Lower lobe of right lung (tissue), 2 donors: ENCODE results near the gene ZNF550. TPM values are rescaled to one million over a fixed set of nuclear protein-coding genes. Genes with fewer than 3 reads are reported as not detected.
"Not testable (repeated sequence)": the region's sequence is repeated elsewhere in the genome, so short reads cannot be mapped to it uniquely, and the experiment has no call there.

ENCODE experiments used
- ATAC-seq, 2 donors: fragments of 200-7000 bp; cut with Tn5 transposase; one replicate each; pipeline ENCODE4 v1.9.1; 2020 to 2022; ENCODE audit warnings: mild to moderate bottlenecking in 2 of 2, moderate library complexity in 2 of 2
- DNase-seq: peaks from one replicate; pipeline ENCODE4 v3.0.0-alpha.2; 2020
- H3K27ac ChIP-seq: fragments of 200-600 bp; one replicate; pipeline ENCODE4 v1.8.0; 2022
- H3K27me3 ChIP-seq: fragments of 200-600 bp; one replicate; pipeline ENCODE4 v1.8.0; 2022; ENCODE audit warnings: low read depth
- H3K36me3 ChIP-seq: fragments of 200-600 bp; one replicate; pipeline ENCODE4 v1.8.0; 2022; ENCODE audit warnings: mild to moderate bottlenecking
- H3K4me1 ChIP-seq: fragments of 200-600 bp; one replicate; pipeline ENCODE4 v1.8.0; 2022
- H3K4me3 ChIP-seq: fragments of 200-600 bp; one replicate; pipeline ENCODE4 v1.8.0; 2022; ENCODE audit warnings: mild to moderate bottlenecking
- H3K9me3 ChIP-seq: fragments of 200-600 bp; one replicate; pipeline ENCODE4 v1.8.0; 2022
- intact Hi-C: fragments of 100-400 bp; cut with DNase I; formaldehyde crosslinking; loops from one replicate; pipeline ENCODE4 v1.11.0; 2022
- total RNA-seq: library from RNA; stranded (reverse); fragmentation: NEBNext Ultra II Directional; extraction: Animal tissue kit (Norgen Biotek cat#: 25700); gene quantifications from one replicate; pipeline ENCODE4 v1.2.1, GENCODE V29; 2021
- donor health status: DM: no; HTN: yes; CAD: no; lungs with severe emphysema.

The ZNF550 gene
- total RNA-seq, 1 donor from 2014 or later, result 8.8 TPM

DNA sequence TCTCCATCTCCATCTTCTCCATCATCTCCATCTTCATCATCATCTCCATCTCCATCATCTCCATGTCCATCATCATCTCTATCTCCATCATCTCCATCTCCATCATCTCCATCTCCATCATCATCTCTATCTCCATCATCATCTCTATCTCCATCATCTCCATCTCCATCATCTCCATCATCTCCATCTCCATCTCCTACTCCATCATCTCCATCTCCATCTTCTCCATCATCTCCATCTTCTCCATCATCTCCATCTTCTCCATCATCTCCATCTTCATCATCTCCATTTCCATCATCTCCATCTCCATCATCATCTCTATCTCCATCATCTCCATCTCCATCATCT lies 60.4 kb downstream of the ZNF550 start:
- ATAC-seq, DNase-seq, H3K27me3 ChIP-seq, H3K4me1 ChIP-seq, H3K4me3 ChIP-seq, intact Hi-C loops, H3K27ac ChIP-seq, H3K36me3 ChIP-seq: not testable (repeated sequence)
- peaks cover 21% of the 10 kb centered on the region for H3K9me3 ChIP-seq

DNA sequence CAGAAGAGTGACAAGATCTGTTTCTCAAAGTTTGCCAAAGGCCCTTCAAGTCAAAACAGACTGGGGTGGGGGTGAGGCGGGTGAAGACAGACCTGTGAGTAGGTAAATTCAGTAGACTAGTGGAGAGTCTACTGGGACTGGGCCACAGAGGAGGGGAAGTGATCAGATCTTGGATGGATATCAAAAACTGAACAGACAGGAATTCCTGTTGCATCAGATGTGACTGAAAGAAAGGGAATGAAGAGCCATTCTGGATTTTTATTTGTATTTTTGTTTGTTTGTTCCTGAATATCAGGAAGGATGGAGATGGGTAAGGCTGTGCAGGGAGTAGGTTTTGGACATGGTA lies 71.4 kb downstream of the ZNF550 start:
- intact Hi-C loops, H3K4me1 ChIP-seq, H3K9me3 ChIP-seq, H3K27me3 ChIP-seq, H3K27ac ChIP-seq, DNase-seq, H3K4me3 ChIP-seq: not testable (repeated sequence)
- peaks cover 28% of the 10 kb centered on the region for H3K36me3 ChIP-seq
- ATAC-seq, result peak; percentile 27 to 44

DNA sequence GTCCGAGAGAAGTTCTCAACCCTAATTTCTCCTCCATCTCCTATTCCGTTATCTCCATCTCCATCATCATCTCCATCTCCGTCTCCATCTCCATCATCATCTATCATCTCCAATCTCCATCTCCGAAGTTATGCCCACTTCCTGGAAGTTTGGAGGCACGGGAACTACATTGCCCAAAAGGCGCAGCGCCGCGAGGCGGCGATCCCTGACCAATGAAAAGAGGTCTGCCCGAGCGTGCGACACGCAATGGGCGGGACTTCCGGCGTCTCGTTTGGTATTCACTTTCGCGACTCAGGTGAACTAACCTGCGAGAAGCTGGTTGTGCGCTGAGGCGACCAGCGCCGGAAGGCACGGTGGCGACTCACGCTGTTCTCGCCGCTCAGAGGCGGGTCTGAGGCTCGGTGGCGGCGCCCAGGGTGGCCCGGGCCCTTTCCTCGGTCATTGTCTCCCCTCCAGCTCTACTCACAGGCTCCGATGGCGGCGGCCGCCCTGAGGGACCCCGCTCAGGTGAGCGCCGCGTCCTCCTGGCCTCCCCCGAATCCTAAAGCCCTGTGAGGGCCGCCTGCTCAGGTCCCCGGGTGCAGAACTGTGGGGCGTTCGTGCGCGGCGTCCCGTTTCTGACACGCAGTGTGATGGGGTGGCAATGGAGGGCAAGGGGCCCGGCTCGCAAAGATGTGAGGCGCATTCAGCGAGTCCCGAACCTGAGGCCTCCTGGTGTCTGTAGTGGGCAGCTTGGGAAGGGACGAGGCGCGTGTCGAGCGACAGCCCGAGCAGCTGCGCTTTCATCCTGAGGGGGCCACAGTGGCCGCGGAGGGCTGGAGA lies 72.0 kb downstream of the ZNF550 start, which contains the start of gene ZNF419:
Gene ZNF419, plus strand, starts transcription at position 274 of the 822 bp plus-strand sequence. Its CDS starts 201 bp downstream, at position 475.
- peak; percentile 95 for DNase-seq
- intact Hi-C loops, H3K9me3 ChIP-seq, H3K4me1 ChIP-seq, H3K27me3 ChIP-seq: not testable (repeated sequence)
- Histone ChIP-seq H3K4me3 (peak within 1 kb of the TSS; percentile 97), H3K27ac (peak within 1 kb of the TSS; percentile 88), H3K36me3 (peaks cover 23% of the 10 kb centered on the region)
- peak; percentile 97 to 99 for ATAC-seq

Other genes starting within 250 kb of the ZNF550 start
- 5.3 TPM for gene ZNF543, start 239.4 kb downstream of the ZNF550 start, total RNA-seq
- gene ZNF304, start 208.6 kb downstream of the ZNF550 start, total RNA-seq, result 7.4 TPM
- 6.9 TPM for gene TRAPPC2B, start 196.3 kb downstream of the ZNF550 start, total RNA-seq
- gene ZNF547, start 196.3 kb downstream of the ZNF550 start, total RNA-seq, result 3.4 TPM
- gene ZNF548, start 170.0 kb downstream of the ZNF550 start, total RNA-seq, result 19.6 TPM
- gene ZNF17, start 148.7 kb downstream of the ZNF550 start, total RNA-seq, result 12.6 TPM
- 6.7 TPM for gene ZNF749, start 124.5 kb downstream of the ZNF550 start, total RNA-seq
- gene VN1R1, start 102.7 kb downstream of the ZNF550 start, total RNA-seq, result 0.71 TPM
- gene ZNF772, start 82.3 kb downstream of the ZNF550 start, total RNA-seq, result 10.0 TPM
- gene ZNF419, start 72.1 kb downstream of the ZNF550 start, total RNA-seq, result 12.9 TPM
- gene ZNF773, start 59.9 kb downstream of the ZNF550 start, total RNA-seq, result 8.4 TPM
- gene ZNF549, start 32.5 kb downstream of the ZNF550 start, total RNA-seq, result 6.0 TPM
- gene ZNF416, start 19.0 kb upstream of the ZNF550 start, total RNA-seq, result 5.4 TPM
- gene ZIK1, start 24.3 kb upstream of the ZNF550 start, total RNA-seq, result 2.9 TPM
- gene ZNF530, start 40.0 kb upstream of the ZNF550 start, total RNA-seq, result 2.0 TPM
- 17.4 TPM for gene ZNF134, start 54.4 kb upstream of the ZNF550 start, total RNA-seq
- gene ZNF211, start 73.3 kb upstream of the ZNF550 start, total RNA-seq, result 12.4 TPM
- 0.24 TPM for gene ZSCAN4, start 109.1 kb upstream of the ZNF550 start, total RNA-seq
- 3.9 TPM for gene ZNF551, start 122.1 kb upstream of the ZNF550 start, total RNA-seq
- gene ZNF154, start 149.3 kb upstream of the ZNF550 start, total RNA-seq, result 2.5 TPM
- 7.3 TPM for gene ZNF671, start 167.8 kb upstream of the ZNF550 start, total RNA-seq
- gene ZNF776, start 187.0 kb upstream of the ZNF550 start, total RNA-seq, result 16.2 TPM
- gene ZNF586, start 209.8 kb upstream of the ZNF550 start, total RNA-seq, result 21.8 TPM